Stimulated activated CD4-positive, alpha-beta T cell treated with anti-CD3 and anti-CD28 coated beads, TNF-alpha, amount 100 ng/mL, for 1 hour (primary cell): ENCODE data around the gene MAFF.
"Not testable (repeated sequence)": the region's sequence is repeated elsewhere in the genome, so short reads cannot be mapped to it uniquely, and the experiment has no call there.

ENCODE experiments used
- DNase-seq, 3 donors: peaks; one replicate each; pipeline ENCODE4 v3.0.0-alpha.2; 2020; ENCODE audit warnings: low read depth in 3 of 3, low spot score in 1 of 3

MAFF gene

DNA sequence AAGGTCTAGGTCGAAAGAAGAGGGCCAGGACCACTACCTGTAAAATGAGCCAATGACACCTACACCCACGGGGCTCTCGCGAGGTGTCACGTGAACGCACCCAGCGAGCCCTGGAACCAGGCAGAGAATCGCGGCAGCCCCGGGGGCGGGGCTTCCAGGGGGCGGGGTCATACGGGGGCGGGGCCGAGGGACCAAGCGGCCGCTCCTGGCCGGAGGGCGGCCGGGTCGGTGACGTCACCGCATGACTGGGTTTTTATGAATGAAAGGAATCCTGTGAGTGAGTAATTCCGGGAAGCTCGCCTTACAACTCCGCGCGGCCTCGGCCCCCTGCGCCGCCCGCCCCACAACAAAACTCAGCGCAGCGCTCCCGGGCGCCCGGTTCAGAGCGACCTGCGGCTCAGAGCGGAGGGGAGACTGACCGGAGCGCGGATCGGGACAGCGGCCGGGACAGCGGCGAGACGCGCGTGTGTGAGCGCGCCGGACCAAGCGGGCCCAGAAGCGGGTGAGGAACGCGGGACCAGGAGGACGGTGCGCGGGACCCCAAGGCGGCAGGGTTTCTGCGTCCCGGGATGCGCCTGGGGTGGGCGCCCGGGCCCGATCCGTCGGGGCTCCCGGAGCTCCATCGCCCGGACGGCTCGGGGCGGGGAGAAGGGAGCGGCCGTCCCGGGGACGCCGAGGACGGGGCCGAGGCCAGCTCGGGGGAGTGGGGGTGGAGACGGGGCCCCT lies at the start of gene MAFF:
Gene MAFF (plus strand): TSS at position 284 of the 726 bp plus-strand sequence. CDS start 11,860 bp downstream, outside the sequence.
- peak; percentile 64 to 80 (median 71) for DNase-seq

DNA sequence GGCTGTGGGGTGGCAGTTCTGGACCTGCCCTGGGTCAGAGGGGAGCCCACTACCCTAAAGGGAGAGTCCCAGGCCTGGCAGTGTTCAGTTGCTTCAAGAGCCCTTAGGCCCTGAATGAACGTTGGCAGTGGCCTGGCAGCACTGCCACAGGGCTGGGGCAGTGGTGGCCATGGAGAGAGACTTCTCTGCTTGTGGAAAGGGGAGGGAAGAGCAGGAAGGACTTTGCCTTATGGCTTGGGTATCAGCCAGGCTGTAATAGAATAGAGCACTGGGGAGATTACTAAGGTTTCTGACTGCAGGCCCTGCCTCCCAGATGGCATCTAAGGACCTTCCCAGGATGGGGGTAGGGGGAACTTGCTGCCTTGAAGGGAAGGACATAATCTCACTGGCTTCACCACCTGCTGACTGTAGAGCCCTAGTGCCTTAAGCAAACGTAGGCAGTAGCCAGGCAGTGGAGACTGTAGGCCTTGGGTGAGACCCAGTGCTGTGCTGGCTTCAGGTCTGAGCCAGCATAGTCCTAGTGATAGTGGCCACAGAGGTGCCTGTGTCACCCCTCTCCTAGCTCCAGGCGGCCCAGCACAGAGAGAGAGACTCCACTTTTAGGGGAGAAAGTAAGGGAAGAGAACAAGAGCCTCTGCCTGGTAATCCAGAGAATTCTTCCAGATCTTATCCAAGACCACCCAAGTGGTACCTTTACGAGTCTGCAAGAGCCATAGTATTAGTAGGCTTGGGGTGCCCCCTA lies 47.8 kb upstream of the MAFF start:
- DNase-seq: no peak

DNA sequence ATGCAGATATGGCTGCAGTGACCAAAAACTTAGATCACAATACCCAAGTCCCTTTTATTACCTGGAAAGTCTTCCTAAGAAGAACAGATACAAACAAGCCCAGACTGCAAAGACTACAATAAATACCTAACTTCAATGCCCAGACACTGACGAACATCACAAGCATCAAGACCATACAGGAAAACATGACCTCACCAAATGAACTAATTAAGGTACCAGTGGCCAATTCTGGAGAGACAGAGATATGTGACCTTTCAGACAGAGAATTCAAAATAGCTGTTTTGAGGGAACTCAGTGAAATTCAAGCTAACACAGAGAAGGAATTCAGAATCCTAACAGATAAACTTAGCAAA lies 47.3 kb upstream of the MAFF start:
- DNase-seq: not testable (repeated sequence)

DNA sequence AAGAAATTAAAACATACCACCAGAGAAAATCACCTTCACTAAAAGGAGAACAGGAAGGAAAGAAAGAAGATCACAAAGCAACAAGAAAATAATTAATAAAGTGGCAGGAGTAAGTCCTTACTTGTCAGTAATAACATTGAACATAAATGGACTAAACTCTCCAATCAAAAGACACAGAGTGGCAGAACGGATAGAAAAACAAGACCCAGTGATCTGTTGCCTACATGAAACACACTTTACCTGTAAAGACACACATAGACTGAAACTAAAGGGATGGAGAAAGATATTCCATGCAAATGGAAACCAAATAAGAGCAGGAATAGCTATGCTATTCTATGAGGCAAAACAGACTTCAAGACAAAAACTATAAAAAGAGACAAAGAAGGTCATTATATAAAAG lies 46.1 kb upstream of the MAFF start:
- no peak for DNase-seq

DNA sequence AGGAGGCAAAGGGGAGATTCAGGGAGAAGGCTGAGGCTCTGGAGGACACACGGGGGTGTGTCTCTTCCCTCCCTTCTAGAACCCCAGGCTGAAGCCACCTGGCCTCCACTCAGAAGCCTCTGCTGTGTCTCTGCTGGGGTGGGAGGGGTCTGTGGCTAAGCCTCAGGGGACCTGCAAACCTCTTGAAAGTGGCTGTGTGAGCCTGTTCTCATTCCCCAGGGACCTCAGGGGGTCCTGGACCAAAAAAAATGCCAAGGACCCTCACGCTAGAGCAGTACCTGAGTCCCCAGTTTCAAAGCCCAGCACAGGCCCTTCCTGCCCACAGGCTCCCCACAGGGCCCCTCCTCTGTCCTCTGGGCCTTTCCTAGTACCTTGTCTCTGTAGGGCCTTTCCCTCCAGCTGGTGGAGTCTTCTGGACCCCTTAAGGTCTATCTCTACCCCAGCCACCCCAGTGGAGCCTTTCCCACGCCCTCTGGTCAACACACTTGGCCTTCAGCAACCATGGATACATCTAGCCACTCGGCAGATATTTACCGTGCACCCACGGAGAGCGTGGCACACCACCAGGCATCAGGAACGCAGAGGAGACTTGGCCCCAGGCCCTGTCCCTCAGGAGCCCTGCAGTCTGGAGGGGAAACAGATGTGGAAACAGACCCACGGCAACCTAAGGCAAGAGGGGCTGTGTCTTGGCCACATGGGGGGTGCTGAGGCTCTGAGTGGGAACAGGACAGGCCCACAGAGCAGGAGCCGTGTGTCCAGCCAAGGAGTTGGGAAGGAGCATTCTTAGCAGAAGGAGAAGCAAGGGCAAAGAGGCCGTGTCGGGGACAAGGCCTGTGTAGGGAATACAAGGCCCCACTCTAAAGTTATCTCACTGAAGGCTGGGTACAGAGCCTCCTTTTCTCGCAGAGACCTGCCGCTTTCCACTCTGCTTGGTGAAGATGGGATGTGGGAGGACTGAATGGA lies 38.6 kb upstream of the MAFF start:
- DNase-seq: no peak

DNA sequence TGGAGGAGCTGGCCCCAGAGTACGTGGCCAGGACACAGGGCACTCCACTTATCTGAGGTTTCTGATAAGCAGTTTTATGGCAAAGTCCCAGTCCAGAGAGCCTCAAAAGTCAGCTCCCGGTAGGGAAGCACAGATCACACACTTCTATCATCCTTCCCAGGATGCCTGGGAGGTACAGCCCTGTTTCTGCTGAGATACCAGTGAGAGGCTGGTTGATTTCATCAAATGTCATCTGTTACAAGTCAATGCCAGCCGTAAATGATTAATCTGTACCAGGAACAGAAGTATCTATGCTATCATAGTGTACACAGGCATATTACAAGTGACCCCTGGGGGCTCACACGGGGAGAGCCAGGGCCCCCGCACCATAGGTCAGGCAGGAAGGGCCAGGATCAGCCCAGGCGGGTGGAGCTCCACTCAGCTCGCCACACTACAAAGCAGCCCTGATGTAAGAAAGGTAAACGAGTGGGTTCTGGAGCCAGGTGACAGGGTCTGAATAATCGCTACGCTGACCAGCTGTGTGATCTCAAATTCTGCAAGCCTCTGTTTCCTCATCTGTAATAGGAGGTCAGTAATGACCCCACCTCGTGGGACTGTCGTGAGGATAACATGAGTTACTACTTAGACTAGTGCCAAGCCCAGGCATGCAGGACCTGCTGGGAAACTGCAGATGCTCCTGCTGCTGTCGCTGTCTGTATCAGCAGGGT lies 37.8 kb upstream of the MAFF start:
- DNase-seq: no peak

DNA sequence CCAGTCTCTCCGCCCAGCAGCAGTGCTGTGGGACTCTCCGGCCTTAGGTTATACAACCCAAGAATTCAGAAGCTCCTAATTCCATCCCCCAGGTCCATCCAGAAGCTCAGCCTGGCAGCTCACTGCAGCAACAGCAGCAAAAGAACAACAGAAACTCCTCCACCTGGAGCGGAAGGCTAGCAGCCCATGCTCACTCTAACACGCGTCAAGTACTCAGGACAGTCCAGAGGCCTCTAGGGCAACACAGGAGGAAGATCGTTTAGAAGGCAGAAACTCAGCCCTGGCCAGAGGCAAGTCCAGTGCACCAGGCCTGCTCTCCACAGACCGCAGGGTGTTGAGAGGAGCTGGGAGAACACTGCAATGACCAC lies 37.3 kb upstream of the MAFF start:
- no peak for DNase-seq

DNA sequence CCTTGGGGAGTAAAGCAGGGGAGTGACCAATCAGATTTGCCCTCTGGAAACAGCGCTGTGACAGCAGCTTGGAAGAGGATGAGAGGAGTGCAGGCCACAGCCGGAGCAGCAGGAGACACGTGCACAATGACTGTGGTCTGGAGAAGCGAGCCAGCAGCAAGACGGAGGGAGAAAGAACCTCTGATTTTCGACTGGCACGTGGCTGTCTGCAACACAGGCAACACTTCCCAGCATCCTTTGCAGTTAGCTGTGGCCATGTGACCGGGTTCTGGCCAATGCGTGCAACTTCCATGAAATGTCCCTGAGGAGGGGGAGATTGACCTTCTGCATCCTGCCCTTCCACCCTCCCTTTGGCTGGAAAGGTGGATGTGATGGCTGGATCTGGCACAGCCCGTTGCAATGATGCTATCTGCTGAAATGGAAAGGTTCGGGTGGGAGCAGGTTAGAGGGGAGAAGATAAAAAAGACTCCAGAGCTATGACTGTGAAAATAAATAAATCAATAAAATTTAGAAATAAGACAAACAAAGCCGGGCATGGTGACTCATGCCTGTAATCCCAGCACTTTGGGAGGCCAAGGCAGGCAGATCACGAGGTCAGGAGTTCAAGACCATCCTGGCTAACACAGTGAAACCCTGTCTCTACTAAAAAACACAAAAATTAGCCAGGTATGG lies 35.7 kb upstream of the MAFF start:
- DNase-seq: no peak

DNA sequence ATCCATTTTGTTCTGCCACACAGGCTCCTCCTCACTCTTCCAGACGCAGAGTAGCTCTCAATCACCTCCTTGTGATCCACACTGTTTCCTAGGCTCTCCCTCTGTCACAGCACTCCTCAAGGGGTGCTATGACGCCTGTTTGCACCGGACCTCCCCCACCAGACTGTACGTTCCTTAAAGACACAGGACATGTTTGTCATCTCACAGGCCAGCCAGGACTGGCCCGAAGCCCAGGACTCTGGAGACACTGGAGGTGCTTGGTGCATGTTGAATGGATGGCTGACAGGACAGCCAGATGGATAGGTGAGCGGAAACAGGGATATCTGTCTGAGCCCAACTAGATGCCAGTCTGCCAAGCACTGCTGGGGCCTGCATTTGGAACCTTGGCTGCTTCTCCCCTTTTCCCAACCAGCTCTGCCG lies 33.8 kb upstream of the MAFF start:
- DNase-seq: no peak

DNA sequence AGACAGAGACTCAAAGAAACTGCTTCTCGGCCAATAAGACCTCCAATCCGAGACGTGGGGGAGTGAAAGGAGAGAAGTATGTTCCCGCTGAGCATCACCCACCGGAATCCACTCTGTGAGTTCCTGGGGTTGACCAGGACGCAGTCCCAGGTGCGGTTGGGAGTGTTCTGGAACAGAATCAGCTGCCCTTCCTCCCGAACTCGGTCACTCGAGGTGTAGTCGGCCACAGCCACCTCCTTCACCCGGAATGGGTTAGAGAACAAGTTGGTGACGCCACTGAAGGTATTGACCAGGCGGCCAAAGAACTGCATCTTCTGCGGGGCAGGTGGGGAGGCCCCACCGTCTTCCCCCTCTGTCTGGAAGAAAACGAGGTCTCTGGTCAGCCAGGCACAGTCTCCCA lies 32.7 kb upstream of the MAFF start:
- no peak for DNase-seq

DNA sequence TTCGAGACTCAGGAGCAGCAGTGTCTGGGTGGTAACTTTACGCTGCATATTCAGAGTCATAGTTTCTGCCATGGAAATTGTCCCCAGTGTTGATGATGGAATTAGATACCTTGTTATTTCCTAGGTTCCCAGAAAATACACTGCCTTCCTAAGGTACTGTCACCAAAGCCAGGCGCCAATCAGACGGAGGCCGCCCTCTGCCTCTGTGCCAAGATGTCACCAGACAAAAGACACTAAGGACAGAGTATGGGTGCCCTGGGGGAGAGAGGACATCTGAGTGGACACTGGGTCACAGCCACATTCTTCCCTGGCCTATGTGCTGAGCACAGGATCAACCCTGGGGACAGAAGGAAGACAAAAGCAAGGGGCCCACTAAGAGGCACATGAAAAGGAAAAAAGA lies 31.3 kb upstream of the MAFF start:
- DNase-seq: no peak

DNA sequence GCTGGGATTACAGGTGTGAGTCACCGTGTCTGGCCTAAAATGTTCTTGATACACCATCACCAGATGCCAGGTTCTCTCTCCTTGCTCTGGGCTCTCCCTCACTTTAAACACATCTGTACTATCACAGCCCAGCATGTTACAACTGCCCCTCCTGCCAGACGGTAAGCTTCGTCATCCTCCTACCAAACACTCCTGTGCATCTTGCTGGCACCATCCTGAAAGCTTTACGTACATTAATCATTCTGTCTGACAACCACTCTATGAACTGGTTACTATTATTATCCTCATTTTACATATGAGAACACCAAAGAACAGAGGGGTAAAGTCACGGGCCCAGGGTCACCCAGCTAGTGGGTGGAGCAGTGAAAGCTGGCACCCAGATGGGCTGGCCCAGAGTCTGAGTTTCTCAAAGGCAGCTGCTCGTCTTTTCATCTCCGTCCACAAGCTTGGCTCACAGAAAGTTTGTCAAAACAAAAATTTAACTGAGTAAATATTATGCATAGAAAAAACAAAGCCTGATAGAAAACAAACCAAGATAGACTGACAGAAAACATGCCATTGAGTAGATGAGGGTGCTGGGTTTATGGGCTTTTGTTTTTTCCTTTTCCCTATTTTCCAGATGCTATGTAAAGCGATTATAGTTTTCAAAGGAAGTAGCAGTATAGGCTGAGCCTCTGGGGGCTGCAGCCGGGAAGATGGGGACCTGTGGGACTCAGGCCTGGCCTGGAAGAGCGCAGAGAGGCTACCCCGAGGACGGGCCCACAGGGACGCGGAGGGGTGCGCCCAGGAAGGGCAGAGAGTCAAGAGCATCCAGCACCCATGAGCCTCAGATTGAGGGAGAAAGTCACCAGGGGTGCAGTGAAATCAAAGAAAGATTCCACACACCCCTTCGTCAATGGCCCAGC lies 29.6 kb upstream of the MAFF start:
- no peak for DNase-seq

DNA sequence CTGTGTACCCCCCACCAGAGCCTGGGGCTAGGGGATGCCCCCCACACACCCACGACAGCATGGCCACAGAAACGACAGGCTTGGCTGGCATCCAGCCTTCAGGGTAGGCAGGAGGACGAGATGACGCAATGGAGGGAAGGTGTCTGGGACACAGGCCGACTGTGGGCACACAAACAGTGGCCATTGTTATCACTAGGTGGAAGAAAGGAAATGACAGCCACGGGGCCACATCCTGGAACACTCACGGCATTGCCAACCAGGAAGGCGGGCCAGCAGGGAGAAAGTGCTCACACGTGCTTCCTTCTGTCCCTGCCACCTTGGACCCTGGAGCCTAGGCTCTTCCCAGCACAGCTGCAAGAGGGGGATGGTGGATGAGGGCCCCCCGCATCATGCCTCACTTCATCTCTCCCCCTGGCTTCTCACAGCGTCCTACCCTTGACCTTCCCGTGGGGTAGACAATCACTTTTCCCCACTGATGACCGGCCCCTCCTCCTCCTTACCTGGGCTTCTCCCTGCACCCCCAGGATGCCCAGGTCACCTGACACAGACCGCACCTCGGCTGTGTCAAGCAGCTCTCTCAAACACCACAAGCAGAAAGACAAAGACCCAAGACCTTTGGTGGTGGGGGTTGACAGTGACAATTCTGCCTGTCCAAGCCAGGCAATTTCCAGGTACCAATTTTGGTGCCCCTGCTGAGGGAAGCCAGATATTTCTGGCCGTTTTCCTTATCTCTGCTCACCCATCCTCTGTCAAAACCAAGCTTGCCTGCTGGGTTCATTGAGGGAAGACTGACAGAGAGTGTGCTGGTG lies 28.8 kb upstream of the MAFF start:
- no peak for DNase-seq

DNA sequence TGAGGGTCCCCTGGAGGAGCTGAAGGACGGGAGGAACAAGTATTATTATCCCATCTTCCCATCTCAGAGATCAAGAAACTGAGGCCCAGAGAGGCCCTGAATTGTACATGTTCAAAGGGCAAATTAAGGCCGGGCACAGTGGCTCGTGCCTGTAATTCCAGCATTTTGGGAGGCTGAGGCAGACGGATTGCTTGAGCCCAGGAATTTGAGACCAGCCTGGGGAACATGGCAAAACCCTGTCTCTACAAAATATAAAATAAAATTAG lies 28.2 kb upstream of the MAFF start:
- no peak for DNase-seq

DNA sequence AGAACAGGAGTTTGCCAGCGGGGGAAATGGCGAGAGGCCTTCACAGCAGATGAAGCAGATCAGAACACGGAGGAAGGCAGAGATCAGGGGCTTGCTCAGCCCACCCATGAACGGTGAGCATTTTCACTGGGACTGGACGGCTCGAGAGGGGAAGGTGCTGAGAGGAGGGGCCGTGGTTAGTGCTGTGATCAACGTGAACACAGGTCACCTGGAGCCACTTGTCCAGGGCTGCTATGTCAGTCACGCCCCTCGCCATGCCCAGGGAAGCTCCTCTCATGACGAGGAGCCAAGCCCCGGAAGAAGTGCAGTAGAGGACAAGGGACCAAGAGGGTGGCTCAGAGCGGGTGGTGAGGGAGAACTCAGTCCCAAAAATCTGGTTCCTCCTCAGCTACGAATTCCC lies 27.2 kb upstream of the MAFF start:
- no peak for DNase-seq

DNA sequence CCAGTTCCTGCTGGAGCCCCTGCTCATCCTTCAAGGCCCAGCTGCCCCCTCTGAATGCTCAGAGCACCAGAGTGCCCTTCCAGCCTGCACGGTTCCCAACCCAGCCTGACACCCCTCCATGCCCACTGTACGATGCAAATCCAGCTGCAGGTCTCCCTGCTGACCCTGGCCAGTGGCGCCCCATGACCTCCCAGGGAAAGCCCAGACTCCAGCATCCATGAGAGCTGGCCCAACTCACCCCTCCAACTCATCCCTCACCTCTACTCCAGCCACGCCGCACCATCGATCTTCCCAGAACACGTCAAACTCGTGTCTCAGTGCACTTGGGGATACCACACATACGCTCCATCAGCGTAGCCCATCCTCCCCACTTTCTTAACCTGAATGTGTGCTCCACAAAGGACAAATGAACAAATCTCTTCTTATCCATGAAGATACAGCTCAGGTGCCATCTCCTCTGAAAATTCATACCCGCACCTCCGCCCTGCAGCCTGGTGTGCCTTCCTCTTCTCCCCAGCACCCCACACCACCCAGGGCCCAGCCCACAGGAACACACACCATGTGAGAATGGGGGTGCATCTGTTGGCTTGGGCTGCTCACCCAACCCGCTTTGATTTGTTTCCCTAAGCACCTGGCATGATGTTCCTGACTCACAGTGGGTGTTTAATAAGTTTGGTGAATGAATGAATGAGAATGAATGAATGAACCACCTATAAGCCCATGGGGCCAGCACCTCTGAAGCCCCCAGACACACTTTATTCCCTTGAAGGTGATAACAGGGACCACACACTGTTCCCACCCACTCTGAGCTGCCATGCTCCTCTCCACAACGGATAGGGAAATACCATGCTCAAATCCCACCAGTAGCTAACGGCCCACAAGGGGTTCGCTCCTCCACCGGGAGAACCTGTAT lies 26.3 kb upstream of the MAFF start:
- no peak for DNase-seq

DNA sequence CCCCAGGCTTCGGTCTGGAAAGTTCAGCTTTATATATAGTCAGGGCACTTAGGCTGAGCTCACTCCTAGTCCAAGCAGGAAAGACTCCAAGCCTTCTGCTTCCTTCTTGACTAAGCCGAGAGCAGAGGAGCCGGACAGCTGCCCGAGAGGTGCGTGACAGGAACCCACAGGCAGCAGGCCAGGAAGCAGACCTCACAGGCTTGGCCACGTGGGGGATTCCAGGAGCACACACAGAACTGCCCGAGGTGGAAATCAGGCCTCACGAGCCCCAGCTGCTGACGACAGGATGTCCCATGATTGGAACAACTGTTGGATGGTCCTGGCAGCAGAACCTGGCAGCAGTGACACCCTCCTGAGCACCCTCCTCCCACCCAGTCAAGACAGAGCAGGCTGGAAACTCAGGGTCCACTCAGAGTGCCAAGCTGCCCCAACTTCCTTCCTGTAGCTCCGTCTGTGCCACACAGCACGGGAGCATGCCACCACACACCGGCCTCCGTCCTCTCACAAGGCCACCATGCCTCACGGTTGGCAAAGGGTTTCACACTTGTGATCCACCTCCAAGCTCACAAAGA lies 25.5 kb upstream of the MAFF start:
- DNase-seq: peak in 1 of 3 donors; percentile 16

DNA sequence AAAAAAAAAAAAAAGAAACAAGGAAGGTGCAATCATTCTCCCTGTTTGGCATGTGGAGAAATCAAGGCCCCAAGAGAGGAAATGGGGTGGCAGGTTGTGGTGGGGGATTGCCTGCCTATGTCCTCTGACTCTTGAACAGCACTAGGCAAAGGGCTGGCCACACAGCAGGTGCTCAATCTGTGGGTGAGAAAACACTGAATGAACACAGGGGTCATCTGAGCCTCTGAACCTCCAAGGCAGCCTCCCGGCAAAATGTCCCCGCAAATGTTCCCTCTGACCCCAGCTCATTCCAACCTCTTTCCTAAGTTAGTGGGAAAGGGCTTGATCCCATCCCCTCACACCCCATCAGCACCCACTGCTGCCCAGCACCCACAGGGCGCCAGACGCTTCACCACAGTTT lies 24.8 kb upstream of the MAFF start:
- no peak for DNase-seq
